T follicular helper cell (primary cell): Measurements from ENCODE around the gene LRRC37A3.
A peak's percentile ranks its signal among the peaks of the same experiment; 100 is the strongest.
"Not testable (repeated sequence)": the region's sequence is repeated elsewhere in the genome, so short reads cannot be mapped to it uniquely, and the experiment has no call there.

Experiments
- DNase-seq: peaks from one replicate; pipeline ENCODE4 v3.0.0-alpha.2; 2020; ENCODE audit warnings: low read depth
- total RNA-seq, 2 experiments: gene quantifications; one replicate each; lab custom pipeline; 2026; lab: John Stamatoyannopoulos, UW

LRRC37A3 gene
- 0.70 to 1.9 reads per million in 2 experiments for total RNA-seq

DNA sequence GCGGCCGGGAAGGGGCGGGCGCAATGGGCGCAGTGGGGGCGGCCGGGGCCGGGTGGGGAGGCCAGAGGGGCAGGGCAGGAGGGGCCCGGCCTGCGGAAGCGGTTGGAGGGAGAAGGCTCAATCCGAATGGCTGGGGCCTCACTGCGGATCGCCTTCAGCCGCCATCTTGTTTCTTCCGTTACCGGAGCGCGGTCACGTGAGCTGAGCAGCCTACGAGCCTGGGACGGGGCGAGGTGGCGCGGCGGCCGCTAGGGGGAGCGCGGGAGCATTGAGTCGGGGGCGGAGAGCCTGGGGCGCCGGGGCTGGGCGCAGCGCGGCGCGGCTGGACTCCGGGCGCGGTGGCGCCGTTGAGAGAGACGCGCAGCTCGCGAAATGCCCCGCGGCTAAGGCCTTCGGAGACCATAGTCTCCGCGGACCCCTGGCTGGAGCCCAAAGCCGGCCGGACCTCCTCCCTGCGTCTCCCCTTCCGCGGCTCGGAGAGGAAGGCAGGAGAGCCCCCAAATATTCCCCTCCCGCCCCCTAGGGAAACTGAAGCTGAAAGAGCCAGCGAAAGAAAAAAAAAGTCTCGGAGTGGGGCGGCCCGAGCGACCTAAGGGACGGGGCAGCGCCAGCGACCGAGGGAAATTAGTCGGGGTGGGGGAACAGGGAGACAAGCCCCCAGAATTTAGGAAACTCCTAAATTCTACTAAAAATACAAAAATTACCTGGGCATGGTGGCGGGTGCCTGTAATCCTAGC lies at the start of gene LRRC37A3:
Gene LRRC37A3, minus strand, starts transcription at position 190 of the 737 bp plus-strand sequence. CDS start 22,221 bp downstream, outside the sequence.
- DNase-seq = peak; percentile 99

GRCh38 chr17:64965873-64966287 lies 46.6 kb upstream of the LRRC37A3 start:
- DNase-seq = peak; percentile 76

- DNase-seq = not testable (repeated sequence)
Measured at GRCh38 chr17:64965256-64965872, 46.1 kb upstream of the LRRC37A3 start.

GRCh38 chr17:64964796-64965195 lies 45.5 kb upstream of the LRRC37A3 start:
- DNase-seq = no peak

GRCh38 chr17:64963814-64964213 lies 44.5 kb upstream of the LRRC37A3 start:
- DNase-seq = not testable (repeated sequence)

DNA sequence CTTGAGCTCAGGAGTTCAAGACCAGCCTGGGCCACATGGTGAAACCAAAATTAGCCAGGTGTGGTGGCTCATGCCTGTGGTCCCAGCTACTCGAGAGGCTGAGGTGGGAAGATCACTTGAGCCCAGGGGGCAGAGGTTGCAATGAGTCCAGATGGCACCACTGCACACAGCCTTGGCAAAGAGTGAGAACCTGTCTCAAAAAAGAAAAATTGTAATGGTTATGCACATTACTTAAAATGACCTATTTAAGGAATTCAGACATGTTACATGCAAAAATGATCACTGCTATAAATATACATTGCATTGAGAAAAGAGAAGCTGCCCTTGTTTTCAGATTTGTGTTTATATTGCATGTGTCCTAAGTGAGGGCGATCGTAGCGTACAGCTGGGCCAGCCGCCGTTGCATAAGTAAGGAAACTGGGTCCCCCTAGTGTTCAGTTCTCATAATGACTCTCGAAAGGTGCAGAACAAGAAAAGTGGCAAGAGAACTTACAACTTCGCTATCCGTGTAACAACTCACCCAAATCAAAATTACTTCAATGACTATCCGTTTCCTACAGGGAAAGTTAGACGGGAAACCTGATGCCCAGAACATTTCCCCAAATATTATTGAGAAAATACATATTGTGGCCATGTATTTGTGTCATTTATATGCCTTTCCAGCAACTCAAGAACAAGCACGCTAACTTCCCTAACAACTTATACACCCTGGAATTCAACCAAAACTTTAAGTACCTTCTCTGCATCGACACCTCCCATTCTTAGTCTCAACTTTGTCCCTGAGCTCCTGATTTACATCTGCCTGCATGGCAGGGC lies 42.5 kb upstream of the LRRC37A3 start:
- DNase-seq = peak; percentile 27

DNA sequence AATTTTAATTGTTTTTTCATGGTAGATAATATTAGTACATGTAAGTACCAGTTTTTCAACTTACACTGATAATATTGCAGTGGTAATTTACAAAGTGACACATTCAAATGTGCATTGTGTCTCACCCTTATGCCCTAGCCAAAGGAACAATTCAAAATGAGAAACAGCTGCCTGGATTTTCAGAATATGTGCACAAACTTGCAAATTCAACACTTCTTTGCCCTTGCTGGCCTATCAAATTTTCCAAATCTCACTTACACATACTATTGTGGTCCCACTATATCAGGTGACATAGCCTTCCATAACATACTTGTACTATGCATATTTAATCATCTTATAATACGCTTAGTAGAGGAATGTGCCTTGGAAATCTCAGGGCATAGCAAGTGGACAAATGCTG lies 32.6 kb upstream of the LRRC37A3 start:
- DNase-seq = no peak

- DNase-seq = no peak
Measured at GRCh38 chr17:64950871-64951270, 31.6 kb upstream of the LRRC37A3 start.

GRCh38 chr17:64947152-64947551 lies 27.9 kb upstream of the LRRC37A3 start:
- no peak for DNase-seq

DNA sequence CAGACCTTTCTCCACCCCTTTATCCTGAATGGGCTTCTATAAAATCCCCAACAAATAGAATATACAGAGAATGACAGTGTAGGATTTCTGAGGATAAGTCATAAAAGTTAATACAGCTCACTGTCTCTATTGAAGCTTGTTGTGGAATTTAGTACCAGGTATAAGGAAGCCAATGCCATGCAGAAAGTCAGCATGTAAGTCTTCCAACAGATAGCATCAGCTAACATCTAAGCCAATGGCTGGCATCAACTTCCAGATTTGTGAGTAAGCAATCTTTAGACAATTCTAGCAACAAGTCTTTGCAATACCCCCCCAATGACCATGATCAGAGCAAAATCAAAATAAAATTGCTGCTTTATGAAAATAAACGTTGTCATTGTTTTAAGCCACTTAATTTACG lies 22.5 kb upstream of the LRRC37A3 start:
- no peak for DNase-seq

- DNase-seq = no peak
Measured at GRCh38 chr17:64941045-64941444, 21.8 kb upstream of the LRRC37A3 start.

DNA sequence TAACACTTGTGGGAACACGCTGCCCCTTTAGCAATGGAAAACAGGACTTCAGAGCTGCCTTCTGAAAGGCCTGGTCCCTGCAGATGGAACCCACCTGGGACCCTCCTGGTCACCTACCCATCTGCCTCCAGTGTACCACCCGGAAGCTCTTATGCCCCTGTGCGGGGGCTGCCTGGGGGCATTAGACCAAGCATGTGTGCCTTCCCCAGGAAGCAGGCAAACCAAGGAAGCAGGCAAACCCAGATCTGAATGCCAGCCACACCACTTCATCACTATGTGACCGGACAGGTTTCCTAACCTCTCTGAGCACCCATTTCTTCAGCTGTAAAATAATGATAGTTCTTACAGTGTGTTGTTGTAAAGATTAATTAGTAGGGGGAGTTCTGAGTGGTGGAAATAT lies 20.8 kb upstream of the LRRC37A3 start:
- no peak for DNase-seq

DNA sequence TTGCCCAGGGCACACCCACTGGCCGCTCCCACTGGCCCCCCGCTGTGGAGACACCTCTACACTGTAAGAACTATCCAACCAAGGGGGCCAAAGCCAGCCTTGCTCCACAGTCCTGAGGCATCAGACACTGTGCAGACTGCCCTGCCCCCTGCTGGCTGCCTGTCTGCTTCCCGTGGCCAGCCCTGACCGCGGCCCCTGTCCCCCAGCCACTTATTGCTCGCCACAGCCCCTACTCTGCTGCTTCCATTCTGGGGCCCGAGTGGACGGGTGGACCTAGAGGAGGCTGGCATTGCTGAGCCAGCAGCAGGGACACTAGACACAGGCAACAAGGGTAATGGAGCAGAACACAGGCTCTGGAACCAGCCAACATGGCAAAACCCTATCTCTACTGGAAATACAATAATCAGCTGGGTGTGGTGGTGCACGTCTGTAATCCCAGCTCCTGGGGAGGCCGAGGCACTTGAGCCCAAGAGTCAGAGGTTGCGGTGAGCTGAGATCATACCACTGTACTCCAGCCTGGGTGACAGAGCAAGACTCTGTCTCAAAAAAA lies 19.7 kb upstream of the LRRC37A3 start:
- no peak for DNase-seq

DNA sequence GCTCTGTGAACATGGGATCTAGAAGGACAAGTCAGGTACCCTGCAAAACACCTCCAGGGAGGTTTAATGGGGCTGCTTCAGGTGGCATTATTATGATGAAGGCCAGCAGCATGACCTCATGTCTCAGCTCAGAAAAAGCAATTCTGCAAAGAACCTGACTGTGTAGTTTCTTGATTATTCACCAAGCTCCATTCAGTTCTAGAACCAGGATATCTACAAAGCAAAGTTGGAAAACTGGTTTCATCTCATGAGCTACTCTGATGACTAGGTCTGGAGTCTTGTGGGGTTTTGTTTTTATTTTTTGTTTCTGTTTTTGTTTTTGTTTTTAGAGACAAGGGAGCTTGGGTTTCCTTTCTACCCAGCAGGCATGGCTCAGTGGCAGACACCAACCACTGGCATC lies 19.0 kb upstream of the LRRC37A3 start:
- DNase-seq = no peak

DNA sequence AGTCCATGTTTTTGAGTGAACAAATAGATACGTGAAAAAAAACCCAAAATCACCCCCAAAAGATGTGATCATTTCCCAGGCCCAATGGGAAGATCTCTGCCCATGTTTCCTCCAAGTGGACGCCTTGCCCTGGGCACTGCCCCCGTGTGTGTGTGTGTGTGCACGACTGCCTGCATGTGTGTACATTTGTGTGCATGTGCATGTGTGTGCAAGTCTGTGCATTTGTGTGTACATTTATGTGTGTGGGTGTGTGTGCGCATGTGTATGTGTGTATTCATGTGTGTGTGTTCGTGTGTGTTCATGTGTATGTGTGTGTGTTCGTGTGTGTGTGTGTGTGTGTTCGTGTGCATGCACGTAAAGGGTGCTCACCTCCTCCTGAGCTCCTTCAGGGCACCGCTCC lies 16.8 kb upstream of the LRRC37A3 start:
- DNase-seq = no peak

DNA sequence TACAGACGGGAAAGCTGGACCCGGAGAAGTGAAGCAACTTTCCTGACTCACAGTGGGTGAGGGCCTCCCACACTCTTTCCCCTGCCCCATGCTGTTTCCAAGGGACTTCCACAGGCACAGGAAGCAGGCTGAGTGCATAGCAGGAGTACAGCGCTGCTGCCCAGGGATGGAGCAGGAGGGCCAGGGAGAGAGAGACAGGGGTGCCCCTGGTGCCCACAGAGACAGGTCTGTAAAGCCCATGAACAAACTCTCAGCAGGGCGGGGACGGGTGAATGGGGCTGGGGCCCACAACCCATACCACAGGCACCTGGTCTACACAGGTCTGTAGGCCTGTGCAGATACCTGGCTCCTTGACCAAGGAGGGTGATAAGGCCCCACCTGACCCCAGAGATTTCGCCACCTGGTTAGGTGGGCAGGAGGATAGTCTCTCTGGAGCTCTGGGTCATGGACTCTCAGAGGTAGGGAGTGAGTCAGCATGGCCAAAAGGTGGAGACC lies 15.1 kb upstream of the LRRC37A3 start:
- DNase-seq = not testable (repeated sequence)

- DNase-seq = not testable (repeated sequence)
Measured at GRCh38 chr17:64932850-64933249, 13.6 kb upstream of the LRRC37A3 start.

- not testable (repeated sequence) for DNase-seq
Measured at GRCh38 chr17:64930374-64930773, 11.1 kb upstream of the LRRC37A3 start.

- DNase-seq = not testable (repeated sequence)
Measured at GRCh38 chr17:64929419-64930209, 10.3 kb upstream of the LRRC37A3 start.

DNA sequence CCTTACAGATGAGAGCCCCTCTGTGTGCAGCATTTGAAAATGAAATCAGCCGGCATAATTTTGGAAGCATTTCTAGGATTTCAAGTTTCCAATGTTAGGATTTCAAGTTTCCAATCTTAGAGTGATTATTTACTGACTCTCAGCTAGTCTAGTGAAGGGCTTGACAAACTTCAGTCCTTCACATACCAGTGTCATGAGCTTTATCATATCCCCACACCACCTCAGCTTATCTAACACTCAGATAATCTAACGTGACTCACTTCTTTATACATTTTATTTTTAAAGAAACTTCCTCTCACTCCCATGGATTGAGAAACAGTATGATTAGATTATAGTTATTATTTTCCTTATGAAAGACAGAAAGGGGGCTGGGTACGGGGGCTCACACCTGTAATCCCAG lies 9.4 kb upstream of the LRRC37A3 start:
- DNase-seq = not testable (repeated sequence)

DNA sequence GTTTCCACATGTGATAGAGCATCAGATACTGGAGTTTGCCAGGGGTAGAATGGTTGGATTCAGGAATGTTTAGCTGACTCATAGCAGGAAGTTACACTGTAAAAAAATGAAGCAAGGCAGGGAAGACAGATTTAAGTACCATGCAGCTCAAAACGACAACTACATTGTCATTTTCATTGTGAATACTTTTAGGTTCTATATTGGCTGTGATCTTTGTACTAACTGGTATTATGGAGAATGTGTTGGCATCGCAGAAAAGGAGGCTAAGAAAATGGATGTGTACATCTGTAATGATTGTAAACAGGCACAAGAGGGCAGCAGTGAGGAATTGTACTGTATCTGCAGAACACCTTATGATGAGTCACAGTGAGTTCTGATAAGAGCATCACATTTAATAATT lies 8.2 kb upstream of the LRRC37A3 start:
- peak; percentile 55 for DNase-seq
